Neural progenitor cell (in vitro differentiated cells): ENCODE data around the gene SYDE1. TPM values are rescaled to one million over a fixed set of nuclear protein-coding genes. Genes with fewer than 3 reads are reported as not detected.

Source experiments
- DNase-seq: peaks from one replicate; pipeline ENCODE4 v3.0.0-alpha.2; 2016; ENCODE audit warnings: low spot score
- H2AFZ ChIP-seq: fragments of 200-600 bp; sonication (generic); replicated peaks from 2 replicates; pipeline ENCODE4 v1.6.1; 2016; ENCODE audit warnings: antibody characterized with exemption
- H3F3A ChIP-seq: fragments of 200-600 bp; sonication (generic); 2 replicates; pipeline ENCODE4 v1.6.1; 2016; ENCODE audit warnings: antibody characterized with exemption, low read depth
- H3K27ac ChIP-seq: fragments of 200-600 bp; sonication (generic); 2 replicates; pipeline ENCODE4 v1.5.1; 2016; ENCODE audit warnings: mild to moderate bottlenecking
- H3K27me3 ChIP-seq: fragments of 200-600 bp; sonication (generic); 2 replicates; pipeline ENCODE4 v1.6.1; 2016; ENCODE audit warnings: mild to moderate bottlenecking, moderate library complexity
- H3K36me3 ChIP-seq: fragments of 200-600 bp; sonication (generic); 2 replicates; pipeline ENCODE4 v1.5.1; 2016
- H3K4me1 ChIP-seq: fragments of 200-600 bp; sonication (generic); 2 replicates; pipeline ENCODE4 v1.6.1; 2016; ENCODE audit warnings: mixed run types
- H3K4me2 ChIP-seq: fragments of 200-600 bp; sonication (generic); 2 replicates; pipeline ENCODE4 v1.6.1; 2016
- H3K4me3 ChIP-seq: fragments of 200-600 bp; sonication (generic); 2 replicates; pipeline ENCODE4 v1.5.1; 2016
- H3K79me2 ChIP-seq: fragments of 200-600 bp; sonication (generic); 2 replicates; pipeline ENCODE4 v1.6.1; 2016; ENCODE audit warnings: low read depth
- H3K9ac ChIP-seq: fragments of 200-600 bp; sonication (generic); 2 replicates; pipeline ENCODE4 v1.6.1; 2016
- H3K9me3 ChIP-seq: fragments of 200-600 bp; sonication (generic); 2 replicates; pipeline ENCODE4 v1.5.1; 2016; ENCODE audit warnings: low read depth
- H4K20me1 ChIP-seq: fragments of 200-600 bp; sonication (generic); 2 replicates; pipeline ENCODE4 v1.6.1; 2016; ENCODE audit warnings: low read depth
- H3K27ac Mint-ChIP-seq: 3 replicates; pipeline ENCODE4 v1.8.0; 2021; ENCODE audit warnings: mixed read lengths
- H3K27me3 Mint-ChIP-seq: 2 replicates; pipeline ENCODE4 v1.8.0; 2022; ENCODE audit warnings: low read depth, mild to moderate bottlenecking, inconsistent platforms, moderate library complexity, mixed read lengths; ENCODE audit not compliant: insufficient read depth
- H3K36me3 Mint-ChIP-seq: 3 replicates; pipeline ENCODE4 v1.8.0; 2021; ENCODE audit warnings: mixed read lengths
- H3K4me1 Mint-ChIP-seq: 3 replicates; pipeline ENCODE4 v1.8.0; 2021; ENCODE audit warnings: mixed read lengths
- H3K4me3 Mint-ChIP-seq: 3 replicates; pipeline ENCODE4 v1.8.0; 2021; ENCODE audit warnings: mild to moderate bottlenecking, moderate library complexity, mixed read lengths
- H3K9me3 Mint-ChIP-seq: 3 replicates; pipeline ENCODE4 v1.8.0; 2020; ENCODE audit warnings: mixed read lengths
- CTCF ChIP-seq: fragments of 200-600 bp; sonication (generic); IDR thresholded peaks from 2 replicates; pipeline ENCODE4 v1.5.1; 2017; ENCODE audit warnings: antibody characterized with exemption, mild to moderate bottlenecking
- EZH2 ChIP-seq: fragments of 200-600 bp; sonication (generic); IDR thresholded peaks from 2 replicates; pipeline ENCODE4 v1.6.1; 2017; ENCODE audit warnings: antibody characterized with exemption, mild to moderate bottlenecking, moderate library complexity
- EZH2phosphoT487 ChIP-seq: fragments of 200-600 bp; sonication (generic); IDR thresholded peaks from 2 replicates; pipeline ENCODE4 v1.6.1; 2017; ENCODE audit warnings: antibody characterized with exemption
- total RNA-seq: library from RNA; depleted of rRNA; stranded (reverse); fragments of >200 nt; gene quantifications from 2 replicates; pipeline ENCODE4 v1.2.3, GENCODE V29; 2015; ENCODE audit warnings: low replicate concordance

Gene SYDE1
- total RNA-seq, 1 donor from 2014 or later = 8.0 TPM

GRCh38 chr19:15114153-15114540 lies 6.9 kb downstream of the SYDE1 start:
- Histone ChIP-seq H2AFZ (no peak overlapping the region), H3K79me2 (peaks cover 2% of the 10 kb centered on the region), H3K27me3 (no peaks in the 10 kb centered on the region), H3K36me3 (peaks cover 3% of the 10 kb centered on the region), H3K4me2 (no peak overlapping the region), H3K27ac (no peak overlapping the region), H3F3A (peaks cover 30% of the 10 kb centered on the region), H3K4me1 (no peaks in the 10 kb centered on the region), H4K20me1 (no peaks in the 10 kb centered on the region), H3K4me3 (no peak overlapping the region), H3K9me3 (no peaks in the 10 kb centered on the region), H3K9ac (no peak overlapping the region)
- H3K9me3 Mint-ChIP-seq = no peaks in the 10 kb centered on the region
- H3K36me3 Mint-ChIP-seq = peaks cover 24% of the 10 kb centered on the region
- TF ChIP-seq CTCF (no peak), EZH2 (no peak), EZH2phosphoT487 (no peak)
- H3K27ac Mint-ChIP-seq = no peak overlapping the region
- no peaks in the 10 kb centered on the region for H3K27me3 Mint-ChIP-seq
- H3K4me1 Mint-ChIP-seq = no peaks in the 10 kb centered on the region
- no peak overlapping the region for H3K4me3 Mint-ChIP-seq
- DNase-seq = no peak

- no peaks in the 10 kb centered on the region for H4K20me1 ChIP-seq
- DNase-seq = no peak
- Mint-ChIP-seq H3K4me3 (no peak overlapping the region), H3K9me3 (no peaks in the 10 kb centered on the region), H3K27ac (no peak overlapping the region), H3K36me3 (peaks cover 24% of the 10 kb centered on the region), H3K27me3 (no peaks in the 10 kb centered on the region), H3K4me1 (no peaks in the 10 kb centered on the region)
- peaks cover 3% of the 10 kb centered on the region for H3K36me3 ChIP-seq
- H3F3A ChIP-seq = peaks cover 30% of the 10 kb centered on the region
- H3K27me3 ChIP-seq = no peaks in the 10 kb centered on the region
- H3K9ac ChIP-seq = no peak overlapping the region
- no peaks in the 10 kb centered on the region for H3K9me3 ChIP-seq
- no peak overlapping the region for H2AFZ ChIP-seq
- no peaks in the 10 kb centered on the region for H3K79me2 ChIP-seq
- no peak for TF ChIP-seq EZH2
- no peak for TF ChIP-seq EZH2phosphoT487
- TF ChIP-seq CTCF = no peak
- H3K4me3 ChIP-seq = no peak overlapping the region
- H3K4me1 ChIP-seq = no peaks in the 10 kb centered on the region
- H3K4me2 ChIP-seq = no peak overlapping the region
- no peak overlapping the region for H3K27ac ChIP-seq
These were observed 7.9 kb downstream of the SYDE1 start for GRCh38 chr19:15115080-15115479.

- Histone ChIP-seq H3K36me3 (peaks cover 3% of the 10 kb centered on the region), H3K79me2 (no peaks in the 10 kb centered on the region), H3F3A (peaks cover 30% of the 10 kb centered on the region), H3K27ac (peak overlapping the region; percentile 63), H2AFZ (no peak overlapping the region), H3K4me3 (no peak overlapping the region), H3K27me3 (no peaks in the 10 kb centered on the region), H3K4me1 (no peaks in the 10 kb centered on the region), H4K20me1 (no peaks in the 10 kb centered on the region), H3K4me2 (no peak overlapping the region), H3K9me3 (no peaks in the 10 kb centered on the region), H3K9ac (no peak overlapping the region)
- H3K27me3 Mint-ChIP-seq = no peaks in the 10 kb centered on the region
- H3K9me3 Mint-ChIP-seq = no peaks in the 10 kb centered on the region
- DNase-seq = no peak
- TF ChIP-seq EZH2phosphoT487 (no peak), CTCF (no peak)
- H3K4me3 Mint-ChIP-seq = no peak overlapping the region
- H3K27ac Mint-ChIP-seq = no peak overlapping the region
- H3K36me3 Mint-ChIP-seq = peaks cover 27% of the 10 kb centered on the region
- H3K4me1 Mint-ChIP-seq = no peaks in the 10 kb centered on the region
These were observed 8.8 kb downstream of the SYDE1 start for GRCh38 chr19:15115762-15116615.
